Gastroesophageal sphincter (tissue), 4 donors: ENCODE data around the gene PTPRG. TPM values are rescaled to one million over a fixed set of nuclear protein-coding genes. Genes with fewer than 3 reads are reported as not detected.

Experiments
- ATAC-seq: fragments of 150-250 bp; one replicate; pipeline ENCODE4 v1.9.1; 2016; ENCODE audit warnings: mild to moderate bottlenecking, moderate library complexity
- H3K27ac ChIP-seq, 4 donors: fragments of 200-600 bp; sonication (generic) in 3 of 4; 1 replicate in 3 of 4; 2 replicates in 1 of 4; pipeline ENCODE4 v1.5.1; 2016 to 2019
- H3K27me3 ChIP-seq: fragments of 200-600 bp; sonication (generic); one replicate; pipeline ENCODE4 v1.5.1; 2019
- H3K36me3 ChIP-seq, 2 donors: fragments of 200-600 bp; sonication (generic); one replicate each; pipeline ENCODE4 v1.5.1; 2019; ENCODE audit warnings: control low read depth in 1 of 2
- H3K4me1 ChIP-seq, 3 donors: fragments of 200-600 bp; sonication (generic); 1 replicate in 2 of 3; 2 replicates in 1 of 3; pipeline ENCODE4 v1.5.1; 2016 to 2019; ENCODE audit warnings: control low read depth in 2 of 3
- H3K4me3 ChIP-seq, 2 donors: fragments of 200-600 bp; sonication (generic); one replicate each; pipeline ENCODE4 v1.5.1; 2019; ENCODE audit warnings: mild to moderate bottlenecking in 1 of 2, moderate library complexity in 1 of 2
- H3K9me3 ChIP-seq, 3 donors: fragments of 200-600 bp; sonication (generic); one replicate each; pipeline ENCODE4 v1.5.1; 2017 to 2019; ENCODE audit warnings: control low read depth in 2 of 3
- EP300 ChIP-seq: sonication (generic); formaldehyde crosslinking; IDR thresholded peaks from one replicate; pipeline ENCODE4 v1.6.1; 2017; ENCODE audit warnings: antibody characterized with exemption, mild to moderate bottlenecking
- POLR2A ChIP-seq, 2 donors: fragments of 450-650 bp; IDR thresholded peaks; one replicate each; pipeline ENCODE4 v1.6.1; 2017; ENCODE audit warnings: antibody characterized with exemption in 2 of 2, mild to moderate bottlenecking in 2 of 2, moderate library complexity in 1 of 2
- POLR2AphosphoS5 ChIP-seq: sonication (generic); formaldehyde crosslinking; IDR thresholded peaks from one replicate; pipeline ENCODE4 v1.6.1; 2017; ENCODE audit warnings: antibody characterized with exemption
- WGBS, 2 donors: methylation state at CpG; one replicate each; pipeline ENCODE4 v1.1.5; 2018; ENCODE audit warnings: low coverage in 1 of 2; 5-methylcytosine and 5-hydroxymethylcytosine counted together
- total RNA-seq, 4 donors: library from RNA; depleted of rRNA; stranded (reverse); fragments of >200 nt; gene quantifications; one replicate each; pipeline ENCODE4 v1.1.0, GENCODE V29; 2016
- TF ChIP-seq, protein P1 (sequence below), 4 experiments: fragments of 200-600 bp in 2 of 4; fragments of 450-650 bp in 2 of 4; sonication (generic) in 1 of 4; IDR thresholded peaks; one replicate each; pipeline ENCODE4 v1.5.1; 2017 to 2019; ENCODE audit warnings: antibody characterized with exemption in 4 of 4, mild to moderate bottlenecking in 2 of 4, moderate library complexity in 2 of 4

PTPRG gene
- total RNA-seq, 4 donors from 2014 or later = 48.7 to 81.9 (median 52.8) TPM

DNA sequence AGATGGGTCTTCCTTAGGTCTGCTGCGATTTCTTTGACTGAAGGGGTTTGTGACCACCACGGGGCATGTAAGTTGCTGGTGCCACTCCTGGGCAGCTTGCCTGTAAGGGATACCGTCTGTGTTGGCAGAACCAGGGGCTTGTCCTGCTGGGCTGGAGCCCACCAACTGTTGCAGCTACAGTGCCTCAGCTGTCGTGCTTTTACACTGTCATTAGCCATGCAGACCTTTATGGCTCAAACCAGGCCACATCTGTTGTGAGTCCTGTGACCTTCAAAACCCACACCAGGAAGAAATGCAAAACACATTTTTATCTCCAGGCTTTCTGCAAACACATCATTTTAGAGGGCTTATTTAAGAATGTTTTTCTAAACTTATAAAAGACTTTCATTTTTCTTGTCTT, 168.7 kb downstream of the PTPRG start:
- no peak overlapping the region for H3K4me3 ChIP-seq
- H3K4me1 ChIP-seq = peaks cover 0 to 17% (median 0%) of the 10 kb centered on the region in 3 donors
- no peak overlapping the region for H3K27ac ChIP-seq
- no peaks in the 10 kb centered on the region for H3K36me3 ChIP-seq
- ATAC-seq = no peak
- H3K27me3 ChIP-seq = no peaks in the 10 kb centered on the region
- no peaks in the 10 kb centered on the region for H3K9me3 ChIP-seq
- WGBS, 2 donors = 59 to 94% methylated on average over 2 to 4 of the region's 4 CpGs
- no peak for TF ChIP-seq EP300
- no peak for TF ChIP-seq POLR2AphosphoS5
- TF ChIP-seq, protein P1, sequence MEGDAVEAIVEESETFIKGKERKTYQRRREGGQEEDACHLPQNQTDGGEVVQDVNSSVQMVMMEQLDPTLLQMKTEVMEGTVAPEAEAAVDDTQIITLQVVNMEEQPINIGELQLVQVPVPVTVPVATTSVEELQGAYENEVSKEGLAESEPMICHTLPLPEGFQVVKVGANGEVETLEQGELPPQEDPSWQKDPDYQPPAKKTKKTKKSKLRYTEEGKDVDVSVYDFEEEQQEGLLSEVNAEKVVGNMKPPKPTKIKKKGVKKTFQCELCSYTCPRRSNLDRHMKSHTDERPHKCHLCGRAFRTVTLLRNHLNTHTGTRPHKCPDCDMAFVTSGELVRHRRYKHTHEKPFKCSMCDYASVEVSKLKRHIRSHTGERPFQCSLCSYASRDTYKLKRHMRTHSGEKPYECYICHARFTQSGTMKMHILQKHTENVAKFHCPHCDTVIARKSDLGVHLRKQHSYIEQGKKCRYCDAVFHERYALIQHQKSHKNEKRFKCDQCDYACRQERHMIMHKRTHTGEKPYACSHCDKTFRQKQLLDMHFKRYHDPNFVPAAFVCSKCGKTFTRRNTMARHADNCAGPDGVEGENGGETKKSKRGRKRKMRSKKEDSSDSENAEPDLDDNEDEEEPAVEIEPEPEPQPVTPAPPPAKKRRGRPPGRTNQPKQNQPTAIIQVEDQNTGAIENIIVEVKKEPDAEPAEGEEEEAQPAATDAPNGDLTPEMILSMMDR (IDR thresholded peaks at IDR 0.05) = no peak
- TF ChIP-seq POLR2A (IDR thresholded peaks at IDR 0.05) = no peak

DNA sequence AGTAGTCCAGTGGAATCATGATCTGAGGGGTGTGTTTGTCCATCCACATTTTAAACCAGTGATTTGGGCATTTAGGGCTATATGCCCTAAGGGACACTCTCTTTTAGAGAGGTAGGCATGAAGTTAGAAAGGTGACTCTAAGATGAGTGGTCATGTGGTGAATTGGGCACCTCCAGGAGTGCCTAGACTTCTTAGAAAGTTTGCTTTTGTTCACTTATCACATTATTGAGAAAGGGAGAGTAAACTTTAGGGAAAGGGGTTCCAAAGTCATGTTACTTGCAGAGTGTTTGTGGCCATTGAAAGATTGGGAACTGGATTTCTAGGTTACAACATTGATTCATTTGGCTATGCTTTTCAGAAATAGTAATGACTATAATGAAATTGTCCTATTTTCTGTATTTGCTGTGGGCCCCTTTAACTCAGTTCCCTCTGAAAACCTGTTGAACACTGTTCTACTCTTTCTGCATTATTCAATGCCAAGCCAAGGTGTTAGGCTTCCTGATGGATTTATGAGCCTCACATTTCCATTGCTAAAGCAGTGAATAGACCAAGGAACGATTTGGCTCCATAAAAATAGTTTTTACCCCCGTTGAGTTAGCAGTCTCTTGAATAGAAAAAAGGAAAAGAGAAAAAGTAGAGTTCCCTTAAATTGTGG, 169.3 kb downstream of the PTPRG start:
- no peak for ATAC-seq
- Histone ChIP-seq H3K9me3 (no peaks in the 10 kb centered on the region), H3K27ac (no peak overlapping the region), H3K36me3 (no peaks in the 10 kb centered on the region), H3K4me3 (no peak overlapping the region), H3K27me3 (no peaks in the 10 kb centered on the region), H3K4me1 (peaks cover 0 to 23% (median 0%) of the 10 kb centered on the region in 3 donors)
- TF ChIP-seq POLR2AphosphoS5 = no peak
- no peak for TF ChIP-seq POLR2A (IDR thresholded peaks at IDR 0.05)
- TF ChIP-seq, protein P1 (IDR thresholded peaks at IDR 0.05) = no peak
- no peak for TF ChIP-seq EP300
- WGBS, 2 donors = 72 to 78% methylated on average over 2 of the region's 2 CpGs

DNA sequence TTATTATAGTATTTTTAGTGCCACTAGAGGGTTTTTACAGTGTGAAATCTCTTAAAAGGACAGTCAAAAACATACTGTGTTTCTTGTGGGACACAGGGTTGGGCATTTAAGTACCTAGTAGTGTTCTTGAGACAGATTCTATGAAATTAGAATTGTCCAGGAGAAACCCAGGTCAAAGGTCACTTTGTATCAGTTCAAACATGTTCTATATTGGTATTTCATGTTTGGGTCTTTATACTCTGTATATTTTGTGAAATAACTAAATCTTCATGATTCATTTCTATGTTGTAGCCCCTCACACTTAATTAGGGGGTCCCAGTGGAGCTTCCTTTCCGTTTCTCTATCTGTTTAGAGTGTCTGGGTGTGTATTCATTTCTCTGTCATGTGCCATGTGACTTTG, 171.6 kb downstream of the PTPRG start:
- H3K27ac ChIP-seq = no peak overlapping the region
- H3K4me1 ChIP-seq = peaks cover 0 to 23% (median 0%) of the 10 kb centered on the region in 3 donors
- 56 to 57% methylated on average over 1 of the region's 1 CpG for WGBS, 2 donors
- ATAC-seq = no peak
- H3K36me3 ChIP-seq = no peaks in the 10 kb centered on the region
- H3K4me3 ChIP-seq = no peak overlapping the region
- no peak for TF ChIP-seq POLR2A (IDR thresholded peaks at IDR 0.05)
- TF ChIP-seq, protein P1 (IDR thresholded peaks at IDR 0.05) = no peak
- TF ChIP-seq POLR2AphosphoS5 = no peak
- TF ChIP-seq EP300 = no peak
- H3K9me3 ChIP-seq = no peaks in the 10 kb centered on the region
- no peaks in the 10 kb centered on the region for H3K27me3 ChIP-seq

DNA sequence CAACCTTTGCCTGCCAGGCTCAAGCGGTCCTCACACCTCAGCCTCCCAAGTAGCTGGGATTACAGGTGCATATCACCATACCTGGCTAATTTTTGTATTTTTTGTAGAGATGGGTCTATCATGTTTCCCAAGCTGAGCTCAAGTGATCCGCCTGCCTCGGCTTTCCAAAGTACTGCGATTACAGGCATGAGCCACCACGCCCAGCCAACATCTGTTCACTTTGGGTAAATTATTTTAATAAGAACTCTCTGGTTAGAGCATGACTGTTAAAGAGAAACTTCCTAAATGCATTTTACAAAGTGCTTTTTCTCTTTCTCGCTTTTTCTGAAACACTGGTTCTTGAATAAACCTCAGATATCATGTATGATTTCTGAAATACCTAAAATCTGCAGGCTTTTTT, 172.5 kb downstream of the PTPRG start:
- no peak for ATAC-seq
- Histone ChIP-seq H3K4me3 (no peak overlapping the region), H3K36me3 (no peaks in the 10 kb centered on the region), H3K9me3 (no peaks in the 10 kb centered on the region), H3K27me3 (no peaks in the 10 kb centered on the region), H3K27ac (peak overlapping the region in 2 of 4 donors; percentile 3 to 6), H3K4me1 (peaks cover 0 to 23% (median 0%) of the 10 kb centered on the region in 3 donors)
- 63 to 71% methylated on average over 3 to 6 of the region's 6 CpGs for WGBS, 2 donors
- TF ChIP-seq, protein P1 (IDR thresholded peaks at IDR 0.05) = no peak
- TF ChIP-seq EP300 = no peak
- TF ChIP-seq POLR2A (IDR thresholded peaks at IDR 0.05) = no peak
- no peak for TF ChIP-seq POLR2AphosphoS5
